ENCODE measurements around the gene ARAP2. TPM values are rescaled to one million over a fixed set of nuclear protein-coding genes. Genes with fewer than 3 reads are reported as not detected.

Gene ARAP2
- total and polyA plus RNA-seq, 2 of the 13 experiments (the other 11 are each of a cell fraction or from before 2014, with no cell fraction given), result 0.37 to 1.4 TPM

DNA sequence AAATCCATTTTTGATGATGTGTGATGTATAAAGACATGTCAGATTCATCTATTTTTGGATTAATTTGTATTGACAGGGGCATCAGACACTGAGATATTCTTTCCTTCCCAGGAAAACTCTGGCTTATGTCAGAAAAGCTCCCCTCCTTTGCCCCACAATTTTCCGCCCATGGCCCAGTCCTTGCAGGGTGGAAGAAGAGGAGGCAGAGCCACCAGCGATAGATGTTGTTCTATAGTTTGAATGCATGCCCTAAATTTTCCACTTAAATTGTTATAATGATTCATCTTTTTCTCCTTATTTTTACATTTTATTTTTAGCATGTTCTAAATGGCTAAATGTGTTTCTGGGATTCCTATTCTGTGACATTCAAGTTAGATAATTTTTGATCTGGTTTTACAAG, 149.3 kb downstream of the ARAP2 start (continued):
- TF ChIP-seq, protein P1, sequence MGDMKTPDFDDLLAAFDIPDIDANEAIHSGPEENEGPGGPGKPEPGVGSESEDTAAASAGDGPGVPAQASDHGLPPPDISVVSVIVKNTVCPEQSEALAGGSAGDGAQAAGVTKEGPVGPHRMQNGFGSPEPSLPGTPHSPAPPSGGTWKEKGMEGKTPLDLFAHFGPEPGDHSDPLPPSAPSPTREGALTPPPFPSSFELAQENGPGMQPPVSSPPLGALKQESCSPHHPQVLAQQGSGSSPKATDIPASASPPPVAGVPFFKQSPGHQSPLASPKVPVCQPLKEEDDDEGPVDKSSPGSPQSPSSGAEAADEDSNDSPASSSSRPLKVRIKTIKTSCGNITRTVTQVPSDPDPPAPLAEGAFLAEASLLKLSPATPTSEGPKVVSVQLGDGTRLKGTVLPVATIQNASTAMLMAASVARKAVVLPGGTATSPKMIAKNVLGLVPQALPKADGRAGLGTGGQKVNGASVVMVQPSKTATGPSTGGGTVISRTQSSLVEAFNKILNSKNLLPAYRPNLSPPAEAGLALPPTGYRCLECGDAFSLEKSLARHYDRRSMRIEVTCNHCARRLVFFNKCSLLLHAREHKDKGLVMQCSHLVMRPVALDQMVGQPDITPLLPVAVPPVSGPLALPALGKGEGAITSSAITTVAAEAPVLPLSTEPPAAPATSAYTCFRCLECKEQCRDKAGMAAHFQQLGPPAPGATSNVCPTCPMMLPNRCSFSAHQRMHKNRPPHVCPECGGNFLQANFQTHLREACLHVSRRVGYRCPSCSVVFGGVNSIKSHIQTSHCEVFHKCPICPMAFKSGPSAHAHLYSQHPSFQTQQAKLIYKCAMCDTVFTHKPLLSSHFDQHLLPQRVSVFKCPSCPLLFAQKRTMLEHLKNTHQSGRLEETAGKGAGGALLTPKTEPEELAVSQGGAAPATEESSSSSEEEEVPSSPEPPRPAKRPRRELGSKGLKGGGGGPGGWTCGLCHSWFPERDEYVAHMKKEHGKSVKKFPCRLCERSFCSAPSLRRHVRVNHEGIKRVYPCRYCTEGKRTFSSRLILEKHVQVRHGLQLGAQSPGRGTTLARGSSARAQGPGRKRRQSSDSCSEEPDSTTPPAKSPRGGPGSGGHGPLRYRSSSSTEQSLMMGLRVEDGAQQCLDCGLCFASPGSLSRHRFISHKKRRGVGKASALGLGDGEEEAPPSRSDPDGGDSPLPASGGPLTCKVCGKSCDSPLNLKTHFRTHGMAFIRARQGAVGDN (CRISPR knock-in tag; IDR thresholded peaks at IDR 0.05), result no peak
- TF ChIP-seq ZFP82 (CRISPR knock-in tag; IDR thresholded peaks at IDR 0.05; ENCODE audit: borderline replicate concordance) (no peak), MIER2 (CRISPR knock-in tag; IDR thresholded peaks at IDR 0.05) (no peak), MEIS2 (CRISPR knock-in tag; IDR thresholded peaks at IDR 0.05) (no peak), SIX1 (CRISPR knock-in tag; IDR thresholded peaks at IDR 0.05; ENCODE audit: borderline replicate concordance) (no peak), RELA (CRISPR knock-in tag; IDR thresholded peaks at IDR 0.05) (no peak), ATAD3A (CRISPR knock-in tag; IDR thresholded peaks at IDR 0.05) (no peak)
- TF ChIP-seq, protein P2, sequence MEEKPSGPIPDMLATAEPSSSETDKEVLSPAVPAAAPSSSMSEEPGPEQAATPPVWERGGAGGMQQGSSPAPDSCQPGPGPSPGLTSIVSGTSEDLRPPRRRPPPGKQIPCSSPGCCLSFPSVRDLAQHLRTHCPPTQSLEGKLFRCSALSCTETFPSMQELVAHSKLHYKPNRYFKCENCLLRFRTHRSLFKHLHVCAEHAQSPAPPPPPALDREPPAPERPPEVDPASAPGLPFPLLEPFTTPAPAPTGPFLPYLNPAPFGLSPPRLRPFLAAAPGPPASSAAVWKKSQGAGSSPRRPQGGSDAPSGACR (CRISPR knock-in tag; IDR thresholded peaks at IDR 0.05), result no peak
- TF ChIP-seq, protein P3, sequence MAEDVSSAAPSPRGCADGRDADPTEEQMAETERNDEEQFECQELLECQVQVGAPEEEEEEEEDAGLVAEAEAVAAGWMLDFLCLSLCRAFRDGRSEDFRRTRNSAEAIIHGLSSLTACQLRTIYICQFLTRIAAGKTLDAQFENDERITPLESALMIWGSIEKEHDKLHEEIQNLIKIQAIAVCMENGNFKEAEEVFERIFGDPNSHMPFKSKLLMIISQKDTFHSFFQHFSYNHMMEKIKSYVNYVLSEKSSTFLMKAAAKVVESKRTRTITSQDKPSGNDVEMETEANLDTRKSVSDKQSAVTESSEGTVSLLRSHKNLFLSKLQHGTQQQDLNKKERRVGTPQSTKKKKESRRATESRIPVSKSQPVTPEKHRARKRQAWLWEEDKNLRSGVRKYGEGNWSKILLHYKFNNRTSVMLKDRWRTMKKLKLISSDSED (CRISPR knock-in tag; IDR thresholded peaks at IDR 0.05), result no peak
- TF ChIP-seq, protein P4, sequence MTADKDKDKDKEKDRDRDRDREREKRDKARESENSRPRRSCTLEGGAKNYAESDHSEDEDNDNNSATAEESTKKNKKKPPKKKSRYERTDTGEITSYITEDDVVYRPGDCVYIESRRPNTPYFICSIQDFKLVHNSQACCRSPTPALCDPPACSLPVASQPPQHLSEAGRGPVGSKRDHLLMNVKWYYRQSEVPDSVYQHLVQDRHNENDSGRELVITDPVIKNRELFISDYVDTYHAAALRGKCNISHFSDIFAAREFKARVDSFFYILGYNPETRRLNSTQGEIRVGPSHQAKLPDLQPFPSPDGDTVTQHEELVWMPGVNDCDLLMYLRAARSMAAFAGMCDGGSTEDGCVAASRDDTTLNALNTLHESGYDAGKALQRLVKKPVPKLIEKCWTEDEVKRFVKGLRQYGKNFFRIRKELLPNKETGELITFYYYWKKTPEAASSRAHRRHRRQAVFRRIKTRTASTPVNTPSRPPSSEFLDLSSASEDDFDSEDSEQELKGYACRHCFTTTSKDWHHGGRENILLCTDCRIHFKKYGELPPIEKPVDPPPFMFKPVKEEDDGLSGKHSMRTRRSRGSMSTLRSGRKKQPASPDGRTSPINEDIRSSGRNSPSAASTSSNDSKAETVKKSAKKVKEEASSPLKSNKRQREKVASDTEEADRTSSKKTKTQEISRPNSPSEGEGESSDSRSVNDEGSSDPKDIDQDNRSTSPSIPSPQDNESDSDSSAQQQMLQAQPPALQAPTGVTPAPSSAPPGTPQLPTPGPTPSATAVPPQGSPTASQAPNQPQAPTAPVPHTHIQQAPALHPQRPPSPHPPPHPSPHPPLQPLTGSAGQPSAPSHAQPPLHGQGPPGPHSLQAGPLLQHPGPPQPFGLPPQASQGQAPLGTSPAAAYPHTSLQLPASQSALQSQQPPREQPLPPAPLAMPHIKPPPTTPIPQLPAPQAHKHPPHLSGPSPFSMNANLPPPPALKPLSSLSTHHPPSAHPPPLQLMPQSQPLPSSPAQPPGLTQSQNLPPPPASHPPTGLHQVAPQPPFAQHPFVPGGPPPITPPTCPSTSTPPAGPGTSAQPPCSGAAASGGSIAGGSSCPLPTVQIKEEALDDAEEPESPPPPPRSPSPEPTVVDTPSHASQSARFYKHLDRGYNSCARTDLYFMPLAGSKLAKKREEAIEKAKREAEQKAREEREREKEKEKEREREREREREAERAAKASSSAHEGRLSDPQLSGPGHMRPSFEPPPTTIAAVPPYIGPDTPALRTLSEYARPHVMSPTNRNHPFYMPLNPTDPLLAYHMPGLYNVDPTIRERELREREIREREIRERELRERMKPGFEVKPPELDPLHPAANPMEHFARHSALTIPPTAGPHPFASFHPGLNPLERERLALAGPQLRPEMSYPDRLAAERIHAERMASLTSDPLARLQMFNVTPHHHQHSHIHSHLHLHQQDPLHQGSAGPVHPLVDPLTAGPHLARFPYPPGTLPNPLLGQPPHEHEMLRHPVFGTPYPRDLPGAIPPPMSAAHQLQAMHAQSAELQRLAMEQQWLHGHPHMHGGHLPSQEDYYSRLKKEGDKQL (CRISPR knock-in tag; IDR thresholded peaks at IDR 0.05; ENCODE audit: low read depth), result no peak
